Astrocyte (in vitro differentiated cells and primary cell): ENCODE data around the gene PRKCA.

Source experiments
- CTCF ChIP-seq: IDR thresholded peaks from 2 replicates; pipeline ENCODE4 v1.5.1; 2011; ENCODE audit warnings: low read depth, mild to moderate bottlenecking, inconsistent platforms, low read length, moderate library complexity; ENCODE audit not compliant: insufficient read depth
- EZH2 ChIP-seq: IDR thresholded peaks from 2 replicates; pipeline ENCODE4 v1.6.1; 2012; ENCODE audit warnings: mild to moderate bottlenecking, low read length, inconsistent platforms; ENCODE audit not compliant: insufficient read depth

DNA sequence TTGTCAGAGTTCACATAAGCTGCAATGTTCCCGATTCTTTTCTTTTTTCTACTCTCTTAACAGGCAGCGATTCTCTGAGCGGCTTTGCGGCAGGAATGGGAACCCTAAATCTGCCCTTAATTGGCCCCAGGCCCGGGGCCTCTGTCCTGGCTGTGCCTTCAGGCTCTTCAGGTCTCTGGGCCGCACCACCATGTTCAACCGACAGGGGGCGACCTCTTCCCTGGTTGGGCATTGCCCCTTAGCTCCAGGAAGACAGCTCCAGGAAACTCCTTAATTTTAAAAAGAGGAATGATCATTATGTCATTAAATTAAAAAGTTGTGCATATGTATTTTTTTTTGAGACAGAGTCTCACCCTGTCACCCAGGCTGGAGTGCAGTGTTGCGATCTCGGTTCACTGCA is 552.8 kb downstream of the PRKCA start:
- TF ChIP-seq CTCF (no peak), EZH2 (no peak)
